ENCODE results near the gene KSR1. TPM values are rescaled to one million over a fixed set of nuclear protein-coding genes. Genes with fewer than 3 reads are reported as not detected.

KSR1 gene
- total and polyA plus RNA-seq, 9 of the 15 experiments (the other 6 are each of a cell fraction or from before 2014, with no cell fraction given): 1.4 to 51.7 (median 18.4) TPM

DNA sequence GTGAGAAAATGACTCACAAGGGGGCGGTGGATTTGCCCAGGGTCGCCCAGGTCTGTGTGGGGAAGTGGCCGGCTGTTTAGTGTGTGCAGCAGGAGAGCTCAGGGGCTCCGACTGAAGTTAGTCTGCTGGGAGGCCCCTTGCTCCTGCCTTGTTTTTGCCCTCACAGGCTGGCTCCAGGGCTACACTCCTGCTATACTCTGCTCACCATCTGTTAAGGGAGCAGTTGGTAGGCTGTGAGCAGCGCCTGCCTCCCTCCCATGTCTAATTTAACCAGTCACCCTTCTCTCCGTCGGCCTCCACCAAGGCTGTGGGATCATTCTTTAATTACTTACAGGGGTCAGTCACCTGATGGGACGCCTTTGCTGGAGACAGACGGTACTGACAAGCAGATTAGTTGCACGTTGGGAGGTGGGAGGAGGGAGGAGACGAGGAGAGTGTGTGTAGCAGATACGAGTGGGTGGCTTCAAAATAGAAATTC is 35.5 kb downstream of the KSR1 start (continued):
- TF ChIP-seq, protein P1, sequence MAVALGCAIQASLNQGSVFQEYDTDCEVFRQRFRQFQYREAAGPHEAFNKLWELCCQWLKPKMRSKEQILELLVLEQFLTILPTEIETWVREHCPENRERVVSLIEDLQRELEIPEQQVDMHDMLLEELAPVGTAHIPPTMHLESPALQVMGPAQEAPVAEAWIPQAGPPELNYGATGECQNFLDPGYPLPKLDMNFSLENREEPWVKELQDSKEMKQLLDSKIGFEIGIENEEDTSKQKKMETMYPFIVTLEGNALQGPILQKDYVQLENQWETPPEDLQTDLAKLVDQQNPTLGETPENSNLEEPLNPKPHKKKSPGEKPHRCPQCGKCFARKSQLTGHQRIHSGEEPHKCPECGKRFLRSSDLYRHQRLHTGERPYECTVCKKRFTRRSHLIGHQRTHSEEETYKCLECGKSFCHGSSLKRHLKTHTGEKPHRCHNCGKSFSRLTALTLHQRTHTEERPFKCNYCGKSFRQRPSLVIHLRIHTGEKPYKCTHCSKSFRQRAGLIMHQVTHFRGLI (CRISPR knock-in tag; IDR thresholded peaks at IDR 0.05): no peak
- no peak for TF ChIP-seq TEAD2 (tag; IDR thresholded peaks at IDR 0.05)
- TF ChIP-seq NFE2 (IDR thresholded peaks at IDR 0.05; ENCODE audit: low read depth): peak; percentile 10; the same call in 1 of the 2 replicates
- no peak for TF ChIP-seq ZFX (CRISPR knock-in tag; IDR thresholded peaks at IDR 0.05)
- TF ChIP-seq NCOR1 (IDR thresholded peaks at IDR 0.05): peak; percentile 87
- TF ChIP-seq FOXA3 (CRISPR knock-in tag; conservative IDR thresholded peaks at IDR 0.05 in 1 of 2, IDR thresholded peaks at IDR 0.05 in 1 of 2): no peak
- TF ChIP-seq ZNF134 (CRISPR knock-in tag; conservative IDR thresholded peaks at IDR 0.05): no peak
- no peak for TF ChIP-seq TCF7L2 (IDR thresholded peaks at IDR 0.05; ENCODE audit: low read depth, low read length)
- no peak for TF ChIP-seq ZNF586 (CRISPR knock-in tag; conservative IDR thresholded peaks at IDR 0.05)
- TF ChIP-seq HLTF (IDR thresholded peaks at IDR 0.05): no peak
- TF ChIP-seq, protein P2, sequence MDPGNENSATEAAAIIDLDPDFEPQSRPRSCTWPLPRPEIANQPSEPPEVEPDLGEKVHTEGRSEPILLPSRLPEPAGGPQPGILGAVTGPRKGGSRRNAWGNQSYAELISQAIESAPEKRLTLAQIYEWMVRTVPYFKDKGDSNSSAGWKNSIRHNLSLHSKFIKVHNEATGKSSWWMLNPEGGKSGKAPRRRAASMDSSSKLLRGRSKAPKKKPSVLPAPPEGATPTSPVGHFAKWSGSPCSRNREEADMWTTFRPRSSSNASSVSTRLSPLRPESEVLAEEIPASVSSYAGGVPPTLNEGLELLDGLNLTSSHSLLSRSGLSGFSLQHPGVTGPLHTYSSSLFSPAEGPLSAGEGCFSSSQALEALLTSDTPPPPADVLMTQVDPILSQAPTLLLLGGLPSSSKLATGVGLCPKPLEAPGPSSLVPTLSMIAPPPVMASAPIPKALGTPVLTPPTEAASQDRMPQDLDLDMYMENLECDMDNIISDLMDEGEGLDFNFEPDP (CRISPR knock-in tag; IDR thresholded peaks at IDR 0.05): no peak
- TF ChIP-seq, protein P3, sequence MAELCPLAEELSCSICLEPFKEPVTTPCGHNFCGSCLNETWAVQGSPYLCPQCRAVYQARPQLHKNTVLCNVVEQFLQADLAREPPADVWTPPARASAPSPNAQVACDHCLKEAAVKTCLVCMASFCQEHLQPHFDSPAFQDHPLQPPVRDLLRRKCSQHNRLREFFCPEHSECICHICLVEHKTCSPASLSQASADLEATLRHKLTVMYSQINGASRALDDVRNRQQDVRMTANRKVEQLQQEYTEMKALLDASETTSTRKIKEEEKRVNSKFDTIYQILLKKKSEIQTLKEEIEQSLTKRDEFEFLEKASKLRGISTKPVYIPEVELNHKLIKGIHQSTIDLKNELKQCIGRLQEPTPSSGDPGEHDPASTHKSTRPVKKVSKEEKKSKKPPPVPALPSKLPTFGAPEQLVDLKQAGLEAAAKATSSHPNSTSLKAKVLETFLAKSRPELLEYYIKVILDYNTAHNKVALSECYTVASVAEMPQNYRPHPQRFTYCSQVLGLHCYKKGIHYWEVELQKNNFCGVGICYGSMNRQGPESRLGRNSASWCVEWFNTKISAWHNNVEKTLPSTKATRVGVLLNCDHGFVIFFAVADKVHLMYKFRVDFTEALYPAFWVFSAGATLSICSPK (IDR thresholded peaks at IDR 0.05; ENCODE audit: borderline replicate concordance): no peak
- TF ChIP-seq, protein P4, sequence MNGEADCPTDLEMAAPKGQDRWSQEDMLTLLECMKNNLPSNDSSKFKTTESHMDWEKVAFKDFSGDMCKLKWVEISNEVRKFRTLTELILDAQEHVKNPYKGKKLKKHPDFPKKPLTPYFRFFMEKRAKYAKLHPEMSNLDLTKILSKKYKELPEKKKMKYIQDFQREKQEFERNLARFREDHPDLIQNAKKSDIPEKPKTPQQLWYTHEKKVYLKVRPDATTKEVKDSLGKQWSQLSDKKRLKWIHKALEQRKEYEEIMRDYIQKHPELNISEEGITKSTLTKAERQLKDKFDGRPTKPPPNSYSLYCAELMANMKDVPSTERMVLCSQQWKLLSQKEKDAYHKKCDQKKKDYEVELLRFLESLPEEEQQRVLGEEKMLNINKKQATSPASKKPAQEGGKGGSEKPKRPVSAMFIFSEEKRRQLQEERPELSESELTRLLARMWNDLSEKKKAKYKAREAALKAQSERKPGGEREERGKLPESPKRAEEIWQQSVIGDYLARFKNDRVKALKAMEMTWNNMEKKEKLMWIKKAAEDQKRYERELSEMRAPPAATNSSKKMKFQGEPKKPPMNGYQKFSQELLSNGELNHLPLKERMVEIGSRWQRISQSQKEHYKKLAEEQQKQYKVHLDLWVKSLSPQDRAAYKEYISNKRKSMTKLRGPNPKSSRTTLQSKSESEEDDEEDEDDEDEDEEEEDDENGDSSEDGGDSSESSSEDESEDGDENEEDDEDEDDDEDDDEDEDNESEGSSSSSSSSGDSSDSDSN (IDR thresholded peaks at IDR 0.05; ENCODE audit: borderline replicate concordance in 1 of 2, low read depth in 2 of 2, low read length in 2 of 2): peak in 1 of 2 experiments; percentile 93; a peak in 2 of 4 replicates
- TF ChIP-seq ZFP36 (IDR thresholded peaks at IDR 0.05; ENCODE audit: low read depth, low read length, partially characterized antibody): no peak
- TF ChIP-seq ZNF79 (CRISPR knock-in tag; IDR thresholded peaks at IDR 0.05; ENCODE audit: low read depth): no peak
- no peak for TF ChIP-seq MTA1 (IDR thresholded peaks at IDR 0.05; ENCODE audit: borderline replicate concordance)
- TF ChIP-seq, protein P5, sequence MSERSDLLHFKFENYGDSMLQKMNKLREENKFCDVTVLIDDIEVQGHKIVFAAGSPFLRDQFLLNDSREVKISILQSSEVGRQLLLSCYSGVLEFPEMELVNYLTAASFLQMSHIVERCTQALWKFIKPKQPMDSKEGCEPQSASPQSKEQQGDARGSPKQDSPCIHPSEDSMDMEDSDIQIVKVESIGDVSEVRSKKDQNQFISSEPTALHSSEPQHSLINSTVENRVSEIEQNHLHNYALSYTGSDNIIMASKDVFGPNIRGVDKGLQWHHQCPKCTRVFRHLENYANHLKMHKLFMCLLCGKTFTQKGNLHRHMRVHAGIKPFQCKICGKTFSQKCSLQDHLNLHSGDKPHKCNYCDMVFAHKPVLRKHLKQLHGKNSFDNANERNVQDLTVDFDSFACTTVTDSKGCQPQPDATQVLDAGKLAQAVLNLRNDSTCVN (CRISPR knock-in tag; IDR thresholded peaks at IDR 0.05): no peak
- TF ChIP-seq DDX20 (tag; IDR thresholded peaks at IDR 0.05; ENCODE audit: low read depth): no peak
- TF ChIP-seq SMARCE1 (IDR thresholded peaks at IDR 0.05): 0 out of 2 replicates have a peak, but pooled peaks have one; percentile 57
